ENCODE measurements around the gene SRRD.

SRRD gene

DNA sequence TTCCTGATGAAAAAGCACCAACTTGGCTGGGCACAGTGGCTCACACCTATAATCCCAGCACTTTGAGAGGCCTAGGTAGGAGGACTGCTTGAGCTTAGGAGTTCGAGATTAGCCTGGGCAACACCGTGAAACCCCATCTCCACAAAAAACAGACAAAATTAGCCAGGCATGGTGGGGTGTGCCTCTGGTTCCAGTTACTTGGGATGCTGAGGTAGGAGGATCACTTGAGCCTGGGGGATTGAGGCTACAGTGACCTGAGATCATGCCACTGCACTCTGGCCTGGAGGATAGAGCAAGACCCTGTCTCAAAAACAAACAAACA lies 3.1 kb upstream of the SRRD start:
- intact Hi-C loops (cut with DNase I) = no loop called here
- no peak for DNase-seq

DNA sequence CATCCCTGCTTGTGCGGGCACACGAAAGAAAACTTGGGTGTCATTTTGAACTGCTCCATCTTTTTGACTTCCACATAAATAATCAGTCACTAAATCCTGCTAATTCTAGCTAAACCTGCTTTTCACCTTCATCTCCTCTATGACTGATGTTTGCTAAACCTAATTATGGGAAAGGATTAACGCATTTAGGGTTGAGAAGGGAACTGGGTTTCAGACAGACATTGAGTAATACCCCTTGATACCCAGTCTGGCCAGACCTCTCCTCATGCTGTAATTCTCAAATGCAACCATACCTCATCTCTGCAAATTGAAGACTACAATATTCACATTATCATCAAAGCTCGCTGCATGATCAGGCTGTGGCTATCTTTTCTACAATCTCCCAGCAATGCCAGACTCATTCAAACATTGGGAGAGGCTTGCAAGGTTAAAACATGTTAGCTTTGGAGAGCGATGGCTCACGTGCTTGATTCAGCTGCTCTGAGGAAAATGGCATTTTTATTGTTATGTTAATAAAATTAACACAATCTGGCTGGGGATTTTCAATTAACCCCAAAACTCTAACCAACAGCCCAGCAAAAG lies 2.5 kb upstream of the SRRD start:
- intact Hi-C loops (cut with DNase I) = no loop called here
- DNase-seq = no peak

DNA sequence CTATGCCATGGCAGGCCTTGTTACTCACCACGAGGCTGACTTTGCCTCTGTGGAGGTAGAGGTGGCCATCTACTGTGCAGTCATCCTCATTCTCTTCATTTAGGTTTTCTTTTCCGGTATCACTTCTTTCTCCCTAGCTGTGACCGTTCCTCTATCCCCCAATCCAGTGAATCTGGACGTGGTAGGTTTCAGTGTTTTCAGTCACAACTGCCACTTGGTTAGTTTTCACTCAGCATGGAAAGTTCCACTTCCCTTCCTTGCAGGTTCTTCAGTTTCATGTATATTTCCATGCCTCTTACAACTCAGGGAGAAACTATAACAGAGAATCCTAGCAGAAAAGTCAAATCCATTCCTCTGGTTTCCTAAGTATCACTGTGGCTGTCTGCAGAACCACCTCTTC lies 2.0 kb upstream of the SRRD start:
- intact Hi-C loops (cut with DNase I) = loop anchor here (2.0 kb wide), 1 partner anchor 31 kb away; the partner anchor contains the start of gene TFIP11

GRCh38 chr22:26482161-26482560 lies 1.5 kb upstream of the SRRD start:
- intact Hi-C loops (cut with DNase I) = loop anchor here (2.0 kb wide), 1 partner anchor 31 kb away; the partner anchor contains the start of gene TFIP11
- no peak for DNase-seq

More for the DNA sequence above, 2.0 kb upstream of the SRRD start:
- DNase-seq = no peak

- intact Hi-C loops (cut with DNase I) = loop anchor here (2.0 kb wide), 1 partner anchor 30 kb away; the partner anchor contains the start of gene TFIP11
- DNase-seq = no peak
These were observed 636 bp upstream of the SRRD start for GRCh38 chr22:26483043-26483438.

DNA sequence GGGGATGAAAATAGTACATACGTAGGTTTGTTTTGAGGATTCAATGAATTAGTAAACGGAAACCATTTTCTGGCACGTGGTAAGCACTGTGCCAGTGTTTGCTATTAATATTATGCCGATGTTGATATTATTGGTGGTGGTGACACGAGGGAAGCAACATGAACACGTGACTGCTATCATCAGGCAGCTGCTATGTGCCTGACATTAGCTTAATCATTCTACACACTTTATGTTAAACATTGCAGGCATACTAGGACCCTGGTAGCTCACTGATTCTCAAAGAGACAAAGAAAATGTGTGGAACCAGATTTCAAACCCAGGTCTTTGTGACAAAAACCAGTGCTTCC lies 656 bp downstream of the SRRD start:
- intact Hi-C loops (cut with DNase I) = no loop called here
- DNase-seq = peak in 1 of 10 donors; percentile 3

GRCh38 chr22:26485013-26485412 lies 1.3 kb downstream of the SRRD start:
- intact Hi-C loops (cut with DNase I) = no loop called here
- DNase-seq = peak in 1 of 10 donors; percentile 33

GRCh38 chr22:26485806-26486390 lies 2.2 kb downstream of the SRRD start:
- peak in 1 of 10 donors; percentile 8 for DNase-seq
- intact Hi-C loops (cut with DNase I) = no loop called here

DNA sequence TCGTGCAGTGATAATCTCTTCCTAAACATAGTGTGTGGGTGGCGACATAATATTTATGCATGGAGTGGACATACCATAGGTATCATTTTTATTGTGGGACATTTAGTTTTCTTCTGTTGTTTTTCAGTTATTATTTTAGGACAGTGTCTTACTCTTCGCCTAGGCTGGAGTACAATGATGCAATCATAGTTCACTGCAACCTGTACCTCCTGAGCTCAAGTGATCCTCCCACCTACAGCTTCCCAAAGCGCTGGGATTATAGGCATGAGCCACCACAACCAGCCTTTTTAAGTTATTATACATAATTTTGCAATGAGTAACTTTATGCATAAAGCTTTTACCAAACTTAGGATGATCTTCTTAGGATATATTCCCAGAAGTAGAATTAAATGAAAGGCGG lies 2.7 kb downstream of the SRRD start:
- no peak for DNase-seq
- intact Hi-C loops (cut with DNase I) = no loop called here

DNA sequence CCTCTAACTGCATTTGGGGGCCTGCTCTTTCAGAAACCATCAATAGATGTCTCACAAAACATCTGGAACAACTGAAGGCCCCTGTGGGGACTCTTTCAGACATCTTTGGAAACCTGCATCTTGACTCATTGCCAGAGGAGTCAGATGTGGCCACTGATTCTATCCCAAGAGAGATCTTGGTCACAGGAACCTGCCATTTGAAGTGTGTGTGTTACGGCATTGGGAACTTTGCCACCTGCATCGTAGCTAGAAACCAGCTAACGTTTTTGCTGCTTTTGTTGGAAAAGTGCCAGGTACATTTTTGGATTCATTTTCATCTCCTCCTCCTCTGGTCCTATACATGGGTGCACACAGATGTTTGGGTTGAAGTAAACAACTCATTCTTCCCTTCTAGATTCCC lies 4.3 kb downstream of the SRRD start:
- intact Hi-C loops (cut with DNase I) = no loop called here

GRCh38 chr22:26489447-26490036 lies 5.9 kb downstream of the SRRD start:
- intact Hi-C loops (cut with DNase I) = no loop called here

More for the DNA sequence above, 4.3 kb downstream of the SRRD start:
- DNase-seq = peak in 1 of 10 donors; percentile 4

GRCh38 chr22:26492220-26492619 lies 8.5 kb downstream of the SRRD start:
- intact Hi-C loops (cut with DNase I) = no loop called here
- no peak for DNase-seq

More at GRCh38 chr22:26489447-26490036, 5.9 kb downstream of the SRRD start:
- DNase-seq = no peak

GRCh38 chr22:26494506-26494905 lies 10.8 kb downstream of the SRRD start:
- intact Hi-C loops (cut with DNase I) = no loop called here
- no peak for DNase-seq

GRCh38 chr22:26496456-26496855 lies 12.8 kb downstream of the SRRD start:
- intact Hi-C loops (cut with DNase I) = no loop called here

DNA sequence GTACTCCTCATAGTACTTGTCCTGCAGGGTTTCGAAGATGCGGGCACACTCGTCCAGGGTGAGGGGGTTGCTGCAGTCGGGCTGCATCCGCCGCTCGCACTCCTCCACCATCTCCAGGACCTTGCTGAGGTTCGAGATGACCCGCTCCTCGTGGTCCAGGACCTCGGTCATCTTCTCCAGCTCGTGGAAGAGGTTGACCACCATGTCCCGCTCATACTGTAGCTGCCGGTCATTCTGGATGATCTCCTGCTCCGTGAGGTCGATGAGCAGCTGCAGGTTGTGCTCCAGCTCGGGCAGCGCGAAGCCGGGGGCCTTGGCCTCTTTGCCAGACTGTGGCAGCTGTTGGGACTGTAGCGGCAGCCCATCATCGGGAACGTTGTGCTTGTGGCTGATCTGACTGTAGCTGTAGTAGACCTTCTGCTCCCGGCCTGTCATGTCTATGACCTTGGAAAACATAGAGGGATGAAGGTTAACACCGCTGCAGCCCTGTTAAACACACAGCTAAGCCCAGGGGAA lies 15.6 kb downstream of the SRRD start:
- peak in 1 of 10 donors; percentile 58 for DNase-seq
- intact Hi-C loops (cut with DNase I) = no loop called here

More at GRCh38 chr22:26496456-26496855, 12.8 kb downstream of the SRRD start:
- no peak for DNase-seq

- no peak for DNase-seq
- intact Hi-C loops (cut with DNase I) = no loop called here
These were observed 18.3 kb downstream of the SRRD start for GRCh38 chr22:26501996-26502395.

GRCh38 chr22:26502688-26503561 lies 19.2 kb downstream of the SRRD start:
- DNase-seq = peak in 8 of 10 donors; percentile 13 to 85 (median 36)
- intact Hi-C loops (cut with DNase I) = no loop called here

DNA sequence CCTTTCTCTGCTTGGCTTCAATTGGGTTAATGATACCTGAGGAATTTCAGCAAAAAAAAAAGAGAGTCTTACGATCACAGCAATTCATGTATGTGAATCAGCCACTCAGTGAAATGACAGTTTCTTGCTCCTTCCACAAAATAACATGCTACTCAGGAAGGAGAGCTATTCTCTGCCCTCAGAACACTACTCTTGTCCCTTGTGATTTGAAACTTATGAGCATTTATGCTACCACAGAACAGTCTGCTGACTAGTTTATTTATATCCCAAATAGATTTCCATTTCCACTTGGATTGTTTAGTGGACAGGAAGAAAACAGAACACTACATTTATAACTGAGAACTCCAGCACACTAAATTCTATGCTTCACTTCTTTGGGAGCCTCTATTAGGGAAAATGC lies 20.1 kb downstream of the SRRD start:
- no peak for DNase-seq
- intact Hi-C loops (cut with DNase I) = no loop called here

DNA sequence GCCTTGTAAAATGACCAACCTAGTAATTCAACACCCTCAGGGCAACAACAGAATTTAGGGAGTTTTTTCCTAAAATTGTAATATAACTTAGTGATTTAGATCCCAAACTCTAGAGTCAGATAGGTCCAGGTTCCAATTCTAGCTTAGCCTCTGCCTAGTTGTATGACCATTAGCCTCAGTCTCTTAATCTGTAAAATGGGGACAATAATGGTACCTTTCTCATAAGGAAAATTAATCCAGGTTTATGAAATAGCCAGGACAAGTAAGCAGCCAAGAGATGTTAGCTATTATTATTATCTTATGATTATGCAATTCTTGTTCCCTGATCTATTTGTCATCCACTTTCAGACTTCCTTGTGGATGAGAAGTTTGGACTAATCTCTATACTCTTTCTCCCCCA lies 24.5 kb downstream of the SRRD start:
- DNase-seq = no peak
- intact Hi-C loops (cut with DNase I) = no loop called here

GRCh38 chr22:26512149-26512793 lies 28.6 kb downstream of the SRRD start, which contains the start of gene TFIP11:
Gene TFIP11, minus strand, starts transcription at chr22:26512473. Its CDS starts 2,201 bp downstream, at chr22:26510272.
- intact Hi-C loops (cut with DNase I) = loop anchor here (2.0 kb wide), 1 partner anchor 29 kb away; the partner anchor contains the start of genes HPS4 and SRRD

More at GRCh38 chr22:26512149-26512793, 28.6 kb downstream of the SRRD start, which contains the start of gene TFIP11:
- DNase-seq = peak; percentile 95 to 99 (median 98)

Data from posterior cingulate gyrus (tissue), 11 donors.